SK-N-SH (cell line): ENCODE data around the gene OLFML2A. TPM values are rescaled to one million over a fixed set of nuclear protein-coding genes. Genes with fewer than 3 reads are reported as not detected.

Source experiments
- CTCF ChIA-PET: fragments of 300-600, 350-600 bp; formaldehyde crosslinking; extraction: SDS; loops from one replicate; lab custom pipeline; 2021; lab: Yijun Ruan, JAX
- POLR2A ChIA-PET: fragments of 350-600 bp; sonication (Branson Sonifier 250); formaldehyde crosslinking; extraction: SDS; loops from one replicate; lab custom pipeline; 2020; ENCODE audit warnings: antibody characterized with exemption, inconsistent platforms; lab: Yijun Ruan, JAX
- DNase-seq: peaks from one replicate; pipeline ENCODE4 v3.0.0; 2012
- H2AFZ ChIP-seq: fragments of 200-600 bp; sonication (generic); 2 replicates; pipeline ENCODE4 v1.8.1; 2016; ENCODE audit warnings: antibody characterized with exemption, mild to moderate bottlenecking, low read depth
- H3F3A ChIP-seq: fragments of 200-600 bp; sonication (generic); replicated peaks from 2 replicates; pipeline ENCODE3; 2016; ENCODE audit warnings: antibody characterized with exemption, mild to moderate bottlenecking; ENCODE audit not compliant: insufficient read depth
- H3K27ac ChIP-seq, 2 experiments: fragments of 200-500 bp in 1 of 2; fragments of 200-600 bp in 1 of 2; sonication (Bioruptor generic) in 1 of 2; sonication (generic), shearing (Covaris generic) in 1 of 2; 2 replicates each; pipeline versions ENCODE4 v1.5.1 to v1.6.1; 2014 to 2016; ENCODE audit warnings: low read depth in 2 of 2, inconsistent platforms in 1 of 2, low read length in 1 of 2, mild to moderate bottlenecking in 1 of 2, mixed read lengths in 1 of 2
- H3K27me3 ChIP-seq: fragments of 200-600 bp; sonication (generic), shearing (Covaris generic); 2 replicates; pipeline ENCODE4 v1.6.1; 2016; ENCODE audit warnings: mixed run types; ENCODE audit not compliant: insufficient read depth
- H3K36me3 ChIP-seq, 2 experiments: fragments of 200-500 bp in 1 of 2; fragments of 200-600 bp in 1 of 2; sonication (Bioruptor generic) in 1 of 2; sonication (generic) in 1 of 2; replicated peaks in 1 of 2; 2 replicates each; pipeline versions ENCODE3 to v1.5.1; 2014 to 2016; ENCODE audit warnings: low read length in 1 of 2, mild to moderate bottlenecking in 1 of 2; ENCODE audit not compliant: insufficient read depth in 2 of 2, control insufficient read depth in 1 of 2
- H3K4me1 ChIP-seq, 2 experiments: fragments of 200-500 bp in 1 of 2; fragments of 200-600 bp in 1 of 2; sonication (Bioruptor generic) in 1 of 2; sonication (generic), shearing (Covaris generic) in 1 of 2; 2 replicates each; pipeline versions ENCODE4 v1.5.1 to v1.6.1; 2014 to 2016; ENCODE audit warnings: low read depth in 1 of 2, low read length in 1 of 2, mixed run types in 1 of 2; ENCODE audit not compliant: insufficient read depth in 2 of 2, control insufficient read depth in 1 of 2
- H3K4me2 ChIP-seq: fragments of 200-600 bp; sonication (generic), shearing (Covaris generic); 2 replicates; pipeline ENCODE4 v1.6.1; 2017; ENCODE audit warnings: mixed run types
- H3K4me3 ChIP-seq, 2 experiments: fragments of 200-500 bp in 1 of 2; fragments of 200-600 bp in 1 of 2; sonication (Bioruptor generic) in 1 of 2; sonication (generic), shearing (Covaris generic) in 1 of 2; 2 replicates each; pipeline versions ENCODE4 v1.5.1 to v1.8.1; 2014 to 2016; ENCODE audit warnings: low read depth in 2 of 2, inconsistent platforms in 1 of 2, low read length in 1 of 2, mild to moderate bottlenecking in 1 of 2, mixed read lengths in 1 of 2, moderate library complexity in 1 of 2
- H3K79me2 ChIP-seq: fragments of 200-600 bp; sonication (generic); 2 replicates; pipeline ENCODE4 v1.8.1; 2017; ENCODE audit warnings: mild to moderate bottlenecking; ENCODE audit not compliant: insufficient read depth
- H3K9ac ChIP-seq: fragments of 200-600 bp; sonication (generic); 2 replicates; pipeline ENCODE4 v1.6.1; 2017; ENCODE audit warnings: mixed run types
- H3K9me2 ChIP-seq: fragments of 200-600 bp; sonication (generic); 2 replicates; pipeline ENCODE4 v1.6.1; 2017; ENCODE audit warnings: mixed run types
- H3K9me3 ChIP-seq: fragments of 200-600 bp; sonication (generic); 2 replicates; pipeline ENCODE4 v1.6.1; 2017; ENCODE audit warnings: mixed run types, mild to moderate bottlenecking, moderate library complexity
- H4K20me1 ChIP-seq: fragments of 200-600 bp; sonication (generic); 2 replicates; pipeline ENCODE4 v1.6.1; 2017; ENCODE audit warnings: mild to moderate bottlenecking, mixed run types; ENCODE audit not compliant: insufficient read depth
- CHD2 ChIP-seq: fragments of 150-350 bp; IDR thresholded peaks from 2 replicates; pipeline ENCODE4 v1.6.1; 2018; ENCODE audit warnings: low read length; ENCODE audit not compliant: partially characterized antibody
- ELF1 ChIP-seq: IDR thresholded peaks from 2 replicates; pipeline ENCODE4 v1.4.0; 2012
- FOXM1 ChIP-seq: IDR thresholded peaks from 2 replicates; pipeline ENCODE4 v1.4.0; 2012; ENCODE audit warnings: low read depth, mild to moderate bottlenecking
- MEF2A ChIP-seq: IDR thresholded peaks from 2 replicates; pipeline ENCODE4 v1.4.0; 2012; ENCODE audit warnings: low read depth, borderline replicate concordance
- NFIC ChIP-seq: IDR thresholded peaks from 2 replicates; pipeline ENCODE4 v1.4.0; 2012; ENCODE audit warnings: borderline replicate concordance
- POLR2AphosphoS5 ChIP-seq: IDR thresholded peaks from 2 replicates; pipeline ENCODE4 v1.6.1; 2012; ENCODE audit warnings: low read depth, low read length
- RCOR1 ChIP-seq: fragments of 150-350 bp; IDR thresholded peaks from 2 replicates; pipeline ENCODE4 v1.6.1; 2017; ENCODE audit warnings: antibody characterized with exemption, low read length
- RFX5 ChIP-seq: IDR thresholded peaks from 2 replicates; pipeline ENCODE4 v1.6.1; 2012; ENCODE audit warnings: mild to moderate bottlenecking, improper control_type of control experiment, low read length
- SIN3A ChIP-seq: IDR thresholded peaks from 2 replicates; pipeline ENCODE4 v1.6.1; 2012; ENCODE audit warnings: low read depth, mild to moderate bottlenecking, low read length, moderate library complexity, borderline replicate concordance
- SMC3 ChIP-seq: IDR thresholded peaks from 2 replicates; pipeline ENCODE4 v1.6.1; 2012; ENCODE audit warnings: low read depth, low read length, improper control_type of control experiment
- YY1 ChIP-seq: IDR thresholded peaks from 2 replicates; pipeline ENCODE4 v1.4.0; 2012; ENCODE audit warnings: low read depth, mild to moderate bottlenecking
- WGBS: methylation state at CpG from one replicate; pipeline ENCODE4 v1.1.6; 2017; ENCODE audit warnings: low lambda C conversion rate; 5-methylcytosine and 5-hydroxymethylcytosine counted together
- polyA plus RNA-seq, 3 experiments: library from polyadenylated mRNA; depleted of rRNA; stranded (reverse); fragments of >200 nt; gene quantifications; 2 replicates each; pipeline ENCODE4 v1.2.3, GENCODE V29; 2012
- TF ChIP-seq, protein P1 (sequence below): IDR thresholded peaks from 2 replicates; pipeline ENCODE4 v1.4.0; 2012; ENCODE audit warnings: low read depth, borderline replicate concordance
- TF ChIP-seq, protein P2 (sequence below): fragments of 200-600 bp; sonication (generic); IDR thresholded peaks from 2 replicates; pipeline ENCODE4 v1.6.1; 2017; ENCODE audit warnings: antibody characterized with exemption, mild to moderate bottlenecking, moderate library complexity
- TF ChIP-seq, protein P3 (sequence below): IDR thresholded peaks from 2 replicates; pipeline ENCODE4 v1.4.0; 2012; ENCODE audit warnings: low read depth

The OLFML2A gene
- polyA plus RNA-seq, 1 of the 3 experiments (the other 2 are of a cell fraction), result 7.7 TPM

DNA sequence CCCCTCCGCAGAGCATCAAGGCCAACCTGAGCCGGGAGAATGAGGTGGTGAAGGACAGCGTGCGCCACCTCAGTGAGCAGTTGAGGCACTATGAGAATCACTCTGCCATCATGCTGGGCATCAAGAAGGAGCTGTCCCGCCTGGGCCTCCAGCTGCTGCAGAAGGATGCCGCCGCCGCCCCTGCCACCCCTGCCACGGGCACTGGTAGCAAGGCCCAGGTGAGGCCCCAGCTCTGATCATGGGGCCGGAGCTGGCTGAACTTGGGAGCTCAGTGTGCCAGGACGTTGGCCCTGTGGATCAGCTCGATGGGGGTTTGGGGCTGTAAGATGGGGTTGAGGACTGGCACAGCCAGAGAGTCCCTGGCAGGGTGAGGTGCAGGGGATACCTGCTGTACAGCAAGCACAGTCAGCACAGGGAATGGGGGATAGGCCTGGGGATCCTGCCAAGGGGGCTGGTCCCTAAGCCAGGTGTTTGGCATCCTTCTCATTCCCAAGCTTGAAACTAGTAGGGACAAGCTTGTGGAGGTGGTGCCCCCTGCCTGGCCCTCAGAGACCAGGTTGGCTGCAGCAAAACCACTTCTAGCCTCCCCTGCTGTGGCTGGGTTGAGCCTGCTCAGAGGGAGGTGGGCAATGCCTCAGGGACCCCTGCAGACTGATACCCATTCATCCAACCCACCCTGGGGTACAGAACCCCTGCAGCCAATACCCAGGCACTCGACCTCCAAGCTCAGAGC, 22.5 kb downstream of the OLFML2A start (continued):
- TF ChIP-seq, protein P1, sequence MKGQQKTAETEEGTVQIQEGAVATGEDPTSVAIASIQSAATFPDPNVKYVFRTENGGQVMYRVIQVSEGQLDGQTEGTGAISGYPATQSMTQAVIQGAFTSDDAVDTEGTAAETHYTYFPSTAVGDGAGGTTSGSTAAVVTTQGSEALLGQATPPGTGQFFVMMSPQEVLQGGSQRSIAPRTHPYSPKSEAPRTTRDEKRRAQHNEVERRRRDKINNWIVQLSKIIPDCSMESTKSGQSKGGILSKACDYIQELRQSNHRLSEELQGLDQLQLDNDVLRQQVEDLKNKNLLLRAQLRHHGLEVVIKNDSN, result no peak
- TF ChIP-seq MEF2A, result no peak
- no peak for TF ChIP-seq FOXM1
- TF ChIP-seq SMC3, result no peak
- TF ChIP-seq, all 33 proteins: peak for 0

DNA sequence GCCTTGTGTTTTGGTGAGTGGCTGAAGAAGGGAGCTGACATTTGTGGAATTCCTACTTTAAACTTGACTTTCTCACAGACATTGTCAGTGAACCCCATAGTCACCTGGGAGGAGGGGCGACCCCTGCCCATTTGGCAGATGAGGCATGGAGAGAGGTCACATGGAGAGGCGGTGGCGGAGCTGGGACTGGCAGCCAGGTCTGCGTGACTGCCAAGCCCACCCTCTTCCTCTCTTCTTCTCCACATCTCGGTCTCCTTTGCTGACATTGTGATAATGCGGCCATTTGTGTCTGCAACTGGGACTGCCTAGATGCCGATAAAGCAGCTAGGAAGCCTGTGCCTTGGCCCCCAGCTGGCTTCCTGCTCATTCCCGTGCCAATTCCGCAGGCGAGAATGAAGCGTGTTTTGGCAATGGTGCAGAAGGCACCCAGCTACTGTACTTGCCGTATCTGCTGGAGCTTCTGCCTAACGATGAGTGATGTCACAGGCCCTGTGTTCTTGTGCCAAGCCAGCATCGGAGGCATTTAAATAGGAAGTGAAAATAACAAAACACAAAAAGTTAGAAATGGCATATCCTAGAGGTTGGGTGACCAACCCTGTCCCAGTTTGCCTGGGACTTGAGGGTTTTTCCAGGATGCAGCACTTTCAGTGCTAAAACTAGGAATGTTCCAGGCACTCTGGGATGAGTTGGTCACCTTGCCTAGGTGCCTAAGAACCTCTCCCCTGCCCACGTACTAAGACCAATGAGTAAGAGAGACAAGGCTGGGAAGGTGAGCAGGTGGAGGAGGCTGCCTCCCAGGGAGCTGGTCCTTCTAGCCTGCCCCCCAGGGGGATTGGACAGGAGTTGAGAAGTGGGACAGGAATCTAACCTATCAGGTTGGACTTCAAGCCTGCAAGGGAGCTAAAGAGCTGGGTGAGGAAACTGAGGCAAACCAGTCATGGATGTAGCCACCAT, 23.6 kb downstream of the OLFML2A start:
- no peak for DNase-seq
- no peak overlapping the region for H3K27ac ChIP-seq
- H3K4me1 ChIP-seq, result peaks cover 4 to 15% of the 10 kb centered on the region in 2 experiments; a peak in 3 of 4 replicates
- POLR2A ChIA-PET, result no interaction called here
- H3K36me3 ChIP-seq, result no peaks in the 10 kb centered on the region
- H3F3A ChIP-seq, result peaks cover 6% of the 10 kb centered on the region
- no peak overlapping the region for H2AFZ ChIP-seq
- 77% methylated on average over 14 of the region's 15 CpGs for WGBS
- no peaks in the 10 kb centered on the region for H4K20me1 ChIP-seq
- no peak overlapping the region for H3K4me3 ChIP-seq
- CTCF ChIA-PET, result interaction anchor here (0.6 to 20.5 kb wide), 8 partner anchors 23 to 89 kb away, joined by 3 to 215 read pairs (median 6); partner anchors contain the start of genes OLFML2A and WDR38
- no peaks in the 10 kb centered on the region for H3K27me3 ChIP-seq
- H3K9me2 ChIP-seq, result no peaks in the 10 kb centered on the region
- H3K79me2 ChIP-seq, result no peaks in the 10 kb centered on the region
- TF ChIP-seq MEF2A (no peak), RFX5 (peak; percentile 76)
- no peak overlapping the region for H3K4me2 ChIP-seq
- H3K9ac ChIP-seq, result no peak overlapping the region
- no peaks in the 10 kb centered on the region for H3K9me3 ChIP-seq

DNA sequence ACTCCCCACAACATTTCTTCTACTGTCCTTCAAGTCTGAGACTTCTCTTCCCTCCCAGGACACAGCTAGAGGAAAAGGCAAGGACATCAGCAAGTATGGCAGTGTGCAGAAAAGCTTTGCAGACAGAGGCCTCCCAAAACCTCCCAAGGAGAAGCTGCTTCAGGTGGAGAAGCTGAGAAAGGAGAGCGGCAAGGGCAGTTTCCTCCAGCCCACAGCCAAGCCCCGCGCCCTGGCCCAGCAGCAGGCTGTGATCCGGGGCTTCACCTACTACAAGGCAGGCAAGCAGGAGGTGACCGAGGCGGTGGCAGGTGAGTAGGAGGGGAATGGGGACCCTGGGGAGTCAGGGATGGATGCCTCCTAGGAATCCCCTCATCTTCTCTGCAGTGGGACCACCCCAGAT, 24.4 kb downstream of the OLFML2A start:
- H3K9me3 ChIP-seq, result no peaks in the 10 kb centered on the region
- no peak overlapping the region for H3K27ac ChIP-seq
- H3K4me3 ChIP-seq, result no peak overlapping the region
- no peaks in the 10 kb centered on the region for H3K36me3 ChIP-seq
- H3K4me1 ChIP-seq, result peaks cover 4 to 8% of the 10 kb centered on the region in 2 experiments; a peak in 3 of 4 replicates
- H3F3A ChIP-seq, result peaks cover 6% of the 10 kb centered on the region
- no peak overlapping the region for H3K9ac ChIP-seq
- ChIA-PET CTCF (interaction anchor here (0.6 to 20.5 kb wide), 4 partner anchors 22 to 52 kb away, joined by 3 to 215 read pairs (median 14); partner anchors contain the start of genes OLFML2A and WDR38), POLR2A (no interaction called here)
- no peaks in the 10 kb centered on the region for H4K20me1 ChIP-seq
- no peaks in the 10 kb centered on the region for H3K9me2 ChIP-seq
- H3K27me3 ChIP-seq, result no peaks in the 10 kb centered on the region
- H2AFZ ChIP-seq, result no peak overlapping the region
- TF ChIP-seq POLR2AphosphoS5, result no peak
- TF ChIP-seq NFIC, result no peak
- no peak for TF ChIP-seq CHD2
- no peak for TF ChIP-seq ELF1
- TF ChIP-seq SIN3A, result no peak
- TF ChIP-seq, protein P2, sequence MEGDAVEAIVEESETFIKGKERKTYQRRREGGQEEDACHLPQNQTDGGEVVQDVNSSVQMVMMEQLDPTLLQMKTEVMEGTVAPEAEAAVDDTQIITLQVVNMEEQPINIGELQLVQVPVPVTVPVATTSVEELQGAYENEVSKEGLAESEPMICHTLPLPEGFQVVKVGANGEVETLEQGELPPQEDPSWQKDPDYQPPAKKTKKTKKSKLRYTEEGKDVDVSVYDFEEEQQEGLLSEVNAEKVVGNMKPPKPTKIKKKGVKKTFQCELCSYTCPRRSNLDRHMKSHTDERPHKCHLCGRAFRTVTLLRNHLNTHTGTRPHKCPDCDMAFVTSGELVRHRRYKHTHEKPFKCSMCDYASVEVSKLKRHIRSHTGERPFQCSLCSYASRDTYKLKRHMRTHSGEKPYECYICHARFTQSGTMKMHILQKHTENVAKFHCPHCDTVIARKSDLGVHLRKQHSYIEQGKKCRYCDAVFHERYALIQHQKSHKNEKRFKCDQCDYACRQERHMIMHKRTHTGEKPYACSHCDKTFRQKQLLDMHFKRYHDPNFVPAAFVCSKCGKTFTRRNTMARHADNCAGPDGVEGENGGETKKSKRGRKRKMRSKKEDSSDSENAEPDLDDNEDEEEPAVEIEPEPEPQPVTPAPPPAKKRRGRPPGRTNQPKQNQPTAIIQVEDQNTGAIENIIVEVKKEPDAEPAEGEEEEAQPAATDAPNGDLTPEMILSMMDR, result no peak
- TF ChIP-seq, protein P1, result no peak
- TF ChIP-seq, protein P3, sequence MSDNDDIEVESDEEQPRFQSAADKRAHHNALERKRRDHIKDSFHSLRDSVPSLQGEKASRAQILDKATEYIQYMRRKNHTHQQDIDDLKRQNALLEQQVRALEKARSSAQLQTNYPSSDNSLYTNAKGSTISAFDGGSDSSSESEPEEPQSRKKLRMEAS, result no peak
- no peak for TF ChIP-seq YY1
- no peak for TF ChIP-seq RCOR1
- H3K79me2 ChIP-seq, result no peaks in the 10 kb centered on the region
- no peak for DNase-seq
- H3K4me2 ChIP-seq, result no peak overlapping the region
- WGBS, result 94% methylated on average over 6 of the region's 6 CpGs
